HG02610 (cell line): ENCODE measurements around the gene HMGN4.
"Not testable (repeated sequence)": the region's sequence is repeated elsewhere in the genome, so short reads cannot be mapped to it uniquely, and the experiment has no call there.

Experiments used
- ATAC-seq: cut with Tn5 transposase; IDR thresholded peaks from one replicate; pipeline ENCODE4 v1.9.1; 2021; ENCODE audit warnings: mild to moderate bottlenecking, moderate library complexity; ENCODE audit not compliant: unreplicated experiment

HMGN4 gene

DNA sequence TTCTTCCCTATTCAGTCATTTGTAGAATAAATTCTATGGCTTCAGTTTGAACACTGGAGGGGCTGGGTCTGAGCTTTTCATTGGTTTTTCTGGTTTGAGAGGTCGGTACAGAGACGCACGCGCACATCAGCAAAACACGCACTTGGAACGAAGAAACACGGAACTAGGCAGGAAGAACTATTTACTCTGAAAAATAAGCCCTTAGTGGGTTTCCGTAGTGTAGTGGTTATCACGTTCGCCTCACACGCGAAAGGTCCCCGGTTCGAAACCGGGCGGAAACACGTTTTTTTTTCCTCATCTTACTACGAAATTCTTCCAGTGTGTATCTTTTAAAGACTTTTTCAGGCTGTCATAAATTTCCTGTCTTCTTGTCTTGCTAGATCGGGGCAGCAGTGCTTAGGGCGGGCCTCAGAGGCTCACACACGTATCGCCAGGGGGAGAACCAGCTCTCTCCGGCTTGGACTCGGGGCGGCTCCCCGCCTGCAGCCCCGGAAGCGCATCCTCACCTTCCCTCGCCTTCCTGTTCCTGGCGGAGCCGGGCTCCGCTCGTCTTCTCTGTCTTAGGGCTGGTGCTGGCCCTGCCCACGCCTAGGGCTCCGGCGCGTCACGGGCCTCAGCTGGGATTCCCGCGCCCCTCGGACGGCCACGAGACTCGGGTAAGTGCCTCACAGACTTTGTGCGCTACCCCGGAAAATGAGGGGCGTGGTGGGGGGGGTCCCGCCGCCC is at the start of gene HMGN4:
Gene HMGN4 (plus strand): TSS at position 521 of the 726 bp plus-strand sequence. CDS start 6,841 bp downstream, outside the sequence.
- ATAC-seq = peak; percentile 64

DNA sequence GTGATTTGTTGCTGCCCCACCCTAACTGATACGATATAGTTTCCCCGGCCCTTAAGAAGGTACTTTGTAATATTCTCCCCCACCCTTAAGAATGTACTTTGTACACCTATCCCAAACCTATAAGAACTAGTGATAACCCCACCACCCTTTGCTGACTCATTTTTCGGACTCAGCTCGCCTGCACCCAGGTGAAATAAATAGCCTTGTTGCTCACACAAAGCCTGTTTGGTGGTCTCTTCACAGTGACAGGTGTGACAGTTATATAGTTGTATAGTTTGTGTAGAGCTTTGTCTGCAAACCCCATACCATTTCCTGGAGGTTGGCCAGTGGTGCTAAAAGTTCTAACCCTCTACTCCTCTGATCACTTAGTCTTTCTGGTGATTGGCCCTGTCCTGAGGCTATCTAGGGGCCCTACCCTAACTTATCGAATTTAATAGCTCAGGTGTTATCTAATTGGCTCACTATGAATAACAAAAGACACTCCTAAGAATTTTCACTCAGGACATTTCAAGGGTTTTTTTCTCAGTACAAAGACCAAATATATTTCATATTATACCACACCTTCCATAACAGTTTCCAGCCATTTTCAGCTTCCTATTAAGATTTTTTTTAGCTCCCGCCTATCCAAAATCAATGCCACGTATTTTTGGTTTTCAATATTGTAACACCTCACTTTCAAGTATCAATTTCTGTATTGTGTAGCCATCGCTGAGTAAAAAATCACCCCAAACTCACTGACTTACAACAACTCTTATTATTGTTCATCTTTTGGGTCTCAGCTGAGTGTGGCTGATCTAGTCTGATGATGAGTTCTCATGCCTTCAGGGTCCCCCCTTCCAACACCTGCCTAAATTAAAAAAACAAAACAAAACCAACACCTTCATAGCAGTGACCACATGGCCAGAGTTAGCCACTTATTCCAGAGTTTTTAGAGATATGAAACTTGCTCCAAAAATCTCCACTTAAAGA is 47.9 kb upstream of the HMGN4 start:
- ATAC-seq = no peak

DNA sequence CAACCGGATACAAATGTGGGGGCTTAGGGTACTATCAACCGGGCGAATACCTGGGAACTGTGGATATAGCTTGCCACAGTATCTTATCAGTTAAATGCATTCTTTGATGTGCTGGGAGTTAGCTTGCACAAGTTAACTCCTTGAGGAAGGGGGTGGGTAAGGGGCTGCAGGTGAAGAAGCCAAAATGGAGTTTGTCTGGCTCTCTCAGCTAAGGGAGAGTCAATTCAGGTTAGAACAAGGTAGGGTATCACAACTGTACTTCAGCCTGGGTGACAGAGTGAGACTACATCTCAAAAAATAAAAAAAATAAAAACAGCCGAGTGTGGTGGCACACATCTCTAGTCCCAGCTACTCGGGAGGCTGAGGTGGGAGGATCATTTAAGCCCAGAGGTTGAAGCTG is 46.6 kb upstream of the HMGN4 start:
- no peak for ATAC-seq

DNA sequence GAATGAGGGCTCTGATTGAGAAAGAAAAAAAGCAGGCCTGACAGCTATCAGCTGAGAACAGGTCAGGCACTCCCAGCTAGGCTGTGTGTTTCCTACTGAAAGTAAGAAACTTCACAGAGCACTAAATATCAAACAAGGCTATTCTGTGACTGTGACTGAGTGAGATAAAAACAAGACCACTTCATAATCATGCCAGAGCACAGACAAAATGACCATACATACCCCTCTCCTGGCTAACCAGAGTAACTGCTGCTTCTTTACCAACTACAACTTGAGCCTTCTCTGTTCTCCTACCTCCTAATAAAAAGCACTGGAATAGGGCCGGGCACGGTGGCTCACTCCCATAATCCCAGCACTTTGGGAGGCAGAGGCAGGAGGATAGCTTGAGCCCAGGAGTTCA is 44.9 kb upstream of the HMGN4 start:
- ATAC-seq = no peak

DNA sequence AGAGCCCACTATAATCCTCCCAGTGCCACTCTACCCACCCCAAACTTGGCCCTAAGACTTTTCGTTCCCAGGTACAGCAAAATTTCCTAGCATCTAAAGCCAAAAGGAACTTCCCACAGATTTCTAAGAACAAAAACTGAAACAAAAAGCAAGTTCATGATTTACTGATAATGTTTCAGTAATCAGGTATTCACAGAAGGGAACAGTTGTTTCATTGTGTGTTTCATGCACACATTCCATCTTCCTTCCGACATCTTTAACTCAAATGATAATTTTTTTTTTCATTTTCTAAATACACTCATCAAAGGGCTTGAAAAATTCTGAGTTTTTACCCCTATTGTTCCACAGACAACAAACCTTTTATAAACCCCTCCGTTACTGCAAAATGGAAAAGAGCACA is 44.0 kb upstream of the HMGN4 start:
- ATAC-seq = no peak

DNA sequence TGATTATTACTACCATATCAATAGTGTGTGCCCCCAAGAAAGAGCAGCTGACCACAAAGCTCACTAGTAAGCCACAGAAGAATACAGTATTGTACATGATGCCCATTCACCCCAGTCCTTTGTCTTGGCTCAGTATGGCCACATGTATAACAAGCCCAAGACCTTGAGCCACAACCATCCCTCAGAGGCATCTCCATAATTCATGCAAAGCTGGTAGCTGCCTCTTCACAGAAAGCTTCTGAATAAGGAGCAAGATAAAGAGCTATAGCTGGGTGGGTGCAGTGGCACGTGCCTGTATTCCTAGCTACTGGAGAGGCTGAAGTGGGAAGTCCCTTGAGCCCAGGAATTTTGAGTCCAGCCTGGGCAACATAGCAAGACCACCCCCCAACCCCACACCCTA is 42.9 kb upstream of the HMGN4 start:
- ATAC-seq = no peak

DNA sequence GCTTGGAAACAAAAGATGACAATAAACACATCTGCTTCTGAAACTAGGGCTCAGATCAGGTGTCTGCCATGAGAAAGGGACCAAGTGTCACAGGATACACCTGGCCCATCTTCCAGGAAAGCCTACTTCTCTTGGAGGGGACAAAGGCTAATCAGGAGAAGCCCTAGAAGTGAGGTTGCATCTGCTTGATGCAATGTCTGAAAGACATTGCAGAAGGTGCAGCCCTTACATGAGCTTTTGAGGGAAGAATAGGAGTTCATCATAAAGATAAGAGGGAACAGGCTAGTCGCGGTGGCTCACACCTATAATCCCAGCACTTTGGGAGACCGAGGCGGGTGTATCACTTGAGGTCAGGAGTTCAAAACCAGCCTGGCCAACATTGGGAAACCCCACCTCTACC is 40.6 kb upstream of the HMGN4 start:
- no peak for ATAC-seq

DNA sequence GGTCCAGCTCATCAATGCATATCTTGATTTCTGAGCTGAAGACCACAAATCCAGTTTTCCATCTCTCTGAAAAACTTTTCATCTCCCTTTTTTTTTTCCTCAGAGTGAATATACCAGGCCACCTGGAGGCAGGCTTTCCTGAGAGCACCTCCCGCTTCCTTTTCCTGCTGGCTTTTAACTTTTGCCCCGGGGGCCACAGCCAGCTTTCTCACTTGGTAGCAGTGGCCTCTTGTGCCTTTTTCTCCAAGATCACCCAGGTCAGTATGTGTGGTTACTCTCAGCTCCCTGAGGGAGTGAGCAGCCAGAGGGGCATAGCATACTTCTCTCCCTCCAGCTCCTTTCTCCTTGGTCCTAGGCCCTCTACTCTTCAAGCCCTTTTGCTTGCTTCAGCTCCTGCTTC is 38.1 kb upstream of the HMGN4 start, which contains the start of gene BTN1A1:
Gene BTN1A1 (plus strand): TSS at position 202 of the 400 bp plus-strand sequence. CDS start 984 bp downstream, outside the sequence.
- ATAC-seq = no peak

DNA sequence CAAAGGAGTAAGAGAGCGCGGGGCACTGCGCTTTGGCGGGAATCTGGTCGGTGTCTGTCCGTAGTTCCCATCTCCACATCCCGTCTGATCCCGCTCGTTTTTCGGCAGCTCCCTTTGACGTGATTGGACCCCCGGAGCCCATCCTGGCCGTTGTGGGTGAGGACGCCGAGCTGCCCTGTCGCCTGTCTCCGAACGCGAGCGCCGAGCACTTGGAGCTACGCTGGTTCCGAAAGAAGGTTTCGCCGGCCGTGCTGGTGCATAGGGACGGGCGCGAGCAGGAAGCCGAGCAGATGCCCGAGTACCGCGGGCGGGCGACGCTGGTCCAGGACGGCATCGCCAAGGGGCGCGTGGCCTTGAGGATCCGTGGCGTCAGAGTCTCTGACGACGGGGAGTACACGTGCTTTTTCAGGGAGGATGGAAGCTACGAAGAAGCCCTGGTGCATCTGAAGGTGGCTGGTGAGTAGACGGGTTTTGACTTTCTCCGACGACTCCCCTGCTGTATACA is 36.6 kb upstream of the HMGN4 start:
- no peak for ATAC-seq

DNA sequence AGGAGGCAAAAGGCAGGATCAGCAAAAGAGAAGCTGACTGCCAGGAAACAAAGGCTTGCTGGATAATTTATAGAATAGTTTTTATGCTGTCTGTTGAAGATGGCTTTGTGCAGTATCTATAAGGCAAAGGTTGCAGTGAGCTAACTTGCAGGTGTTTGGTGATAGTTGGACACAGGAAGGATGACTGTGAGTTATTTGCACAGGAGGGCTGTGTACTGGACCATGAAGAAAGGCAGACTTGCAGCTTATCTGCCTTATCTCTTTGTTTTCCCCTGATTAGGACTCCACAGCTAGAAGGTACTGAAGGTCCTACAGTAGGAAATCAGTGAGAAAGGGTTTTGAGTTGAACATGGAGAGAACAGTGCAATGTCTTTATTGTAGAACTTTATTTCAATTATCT is 36.0 kb upstream of the HMGN4 start:
- no peak for ATAC-seq

DNA sequence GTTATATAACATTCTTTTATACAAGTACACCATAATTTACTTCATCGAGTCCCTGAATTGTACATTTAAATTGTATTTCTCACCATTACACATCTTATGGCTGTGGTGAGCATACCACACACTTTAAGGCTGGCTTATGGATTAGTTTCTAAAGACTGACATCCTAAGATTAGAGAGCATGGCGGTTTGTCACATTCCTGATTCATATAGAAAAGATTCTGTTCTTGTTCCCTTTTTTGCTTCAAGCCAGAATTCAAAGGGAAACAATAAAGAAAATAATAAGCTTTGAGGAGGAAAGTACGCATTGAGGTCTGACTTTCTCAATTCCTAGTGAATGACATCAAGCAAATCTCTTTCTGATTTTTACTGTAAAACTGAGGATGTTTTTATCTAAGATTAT is 35.5 kb upstream of the HMGN4 start:
- ATAC-seq = no peak

DNA sequence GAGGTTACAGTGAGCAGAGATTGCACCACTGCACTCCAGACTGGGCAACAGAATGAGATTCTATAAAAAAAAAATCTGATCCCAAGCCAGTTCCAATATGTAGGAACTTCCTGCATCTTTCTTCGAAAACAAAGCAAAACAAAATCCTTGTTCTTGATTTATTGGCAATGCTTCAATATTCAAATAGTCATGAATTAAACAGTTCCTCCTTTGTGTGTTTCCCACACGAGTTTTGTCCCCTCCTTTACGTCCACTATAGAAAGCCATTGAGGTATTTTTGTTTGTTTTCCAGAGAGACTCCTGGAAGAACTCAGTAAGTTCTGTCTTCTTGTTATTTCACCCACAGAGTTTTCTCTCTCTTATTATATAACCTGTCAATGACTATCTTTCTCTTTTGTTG is 30.5 kb upstream of the HMGN4 start:
- no peak for ATAC-seq

DNA sequence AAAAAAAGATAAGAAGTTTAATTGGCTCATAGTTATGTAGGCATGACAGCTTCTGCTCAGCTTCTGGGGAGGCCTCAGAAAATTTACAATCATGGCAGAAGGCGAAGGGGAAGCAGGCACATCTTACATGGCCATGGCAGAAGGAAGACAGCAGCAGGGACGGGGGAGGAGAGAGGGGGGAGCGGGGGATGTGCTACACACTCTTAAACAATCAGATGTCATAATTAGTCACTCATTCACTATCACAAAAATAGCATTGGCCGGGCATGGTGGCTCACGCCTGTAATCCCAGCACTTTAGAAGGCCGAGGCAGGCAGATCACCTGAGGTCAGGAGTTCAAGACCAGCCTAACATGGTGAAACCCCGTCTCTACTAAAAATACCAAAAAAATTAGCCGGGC is 27.1 kb upstream of the HMGN4 start:
- ATAC-seq = not testable (repeated sequence)

DNA sequence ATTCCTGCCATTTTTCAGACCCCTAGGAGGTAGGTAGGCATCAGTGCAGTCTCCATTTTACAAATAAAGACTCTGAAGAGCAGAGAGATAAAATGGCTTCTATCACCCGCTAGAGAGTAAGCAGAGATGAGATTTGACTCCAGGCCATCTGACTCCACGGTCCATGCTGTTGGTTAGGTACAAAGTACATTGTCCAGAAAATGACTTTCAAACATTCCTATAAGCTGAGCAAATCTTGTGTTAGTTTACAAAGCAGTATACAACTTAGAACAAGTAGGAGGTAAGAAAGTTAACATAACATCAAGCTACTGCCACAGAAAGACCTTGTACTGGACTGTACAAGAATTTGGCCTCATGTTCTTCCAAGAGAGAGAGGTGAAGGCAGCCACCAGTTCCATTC is 23.2 kb upstream of the HMGN4 start:
- no peak for ATAC-seq

DNA sequence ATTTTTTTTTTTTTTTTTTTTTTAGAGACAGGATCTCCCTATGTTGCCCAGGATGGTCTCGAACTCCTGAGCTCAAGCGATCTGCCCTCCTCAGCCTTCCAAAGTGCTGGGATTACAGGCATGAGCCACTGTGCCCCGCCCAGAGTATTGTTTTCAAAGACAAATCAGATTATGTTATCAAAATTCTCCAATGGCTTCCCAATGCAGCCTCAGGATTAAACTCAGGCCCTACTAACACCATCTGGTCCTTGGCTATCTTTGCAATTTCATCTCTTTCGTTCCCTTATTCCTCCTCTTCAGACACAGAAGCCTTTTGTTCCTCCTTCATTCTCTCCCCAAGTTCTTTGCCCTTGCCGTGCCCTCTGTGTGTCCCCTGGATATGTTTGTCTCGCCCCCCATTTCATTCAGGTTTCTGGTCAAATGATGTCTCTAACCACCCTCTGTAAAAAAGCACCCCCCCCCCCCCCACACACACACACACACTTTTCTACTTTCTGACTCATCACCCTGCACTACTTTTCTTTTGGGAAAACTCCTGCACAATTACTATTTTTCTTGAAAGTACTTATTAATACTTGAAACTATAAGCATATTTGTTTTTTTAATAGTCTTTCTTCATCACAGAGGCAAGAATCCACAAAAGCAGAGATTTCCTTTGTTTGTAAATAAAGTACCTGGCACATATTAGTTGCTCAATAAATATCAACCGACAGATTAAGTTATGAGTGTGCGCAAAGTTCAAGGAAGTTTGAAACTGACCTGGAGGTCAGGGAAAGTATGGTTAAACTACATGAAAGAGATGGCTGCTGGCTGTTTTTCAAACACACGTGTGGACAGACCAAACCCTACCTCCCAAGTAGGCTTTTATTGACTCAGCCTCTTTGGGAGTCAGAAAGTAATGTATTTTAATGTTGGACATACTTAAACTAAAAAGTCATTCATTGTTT is 21.4 kb upstream of the HMGN4 start:
- ATAC-seq = no peak

DNA sequence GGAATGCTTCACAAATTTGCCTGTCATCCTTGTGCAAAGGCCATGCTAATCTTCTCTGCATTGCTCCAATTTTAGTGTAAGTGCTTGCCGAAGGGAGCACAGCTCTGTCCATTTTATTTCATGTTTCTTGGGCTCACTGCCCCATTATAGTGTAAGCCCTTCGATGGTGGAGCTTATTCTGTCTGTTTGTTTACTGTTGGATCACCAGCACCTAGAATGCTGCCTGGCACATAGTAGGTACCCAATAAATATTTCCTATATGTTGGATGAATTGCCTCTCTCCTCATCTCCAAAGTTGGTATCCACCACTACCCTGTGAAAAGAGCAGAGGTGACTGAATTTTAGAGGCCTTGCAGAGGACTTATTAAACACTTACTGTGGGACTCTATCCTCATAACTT is 18.8 kb upstream of the HMGN4 start:
- ATAC-seq = no peak

DNA sequence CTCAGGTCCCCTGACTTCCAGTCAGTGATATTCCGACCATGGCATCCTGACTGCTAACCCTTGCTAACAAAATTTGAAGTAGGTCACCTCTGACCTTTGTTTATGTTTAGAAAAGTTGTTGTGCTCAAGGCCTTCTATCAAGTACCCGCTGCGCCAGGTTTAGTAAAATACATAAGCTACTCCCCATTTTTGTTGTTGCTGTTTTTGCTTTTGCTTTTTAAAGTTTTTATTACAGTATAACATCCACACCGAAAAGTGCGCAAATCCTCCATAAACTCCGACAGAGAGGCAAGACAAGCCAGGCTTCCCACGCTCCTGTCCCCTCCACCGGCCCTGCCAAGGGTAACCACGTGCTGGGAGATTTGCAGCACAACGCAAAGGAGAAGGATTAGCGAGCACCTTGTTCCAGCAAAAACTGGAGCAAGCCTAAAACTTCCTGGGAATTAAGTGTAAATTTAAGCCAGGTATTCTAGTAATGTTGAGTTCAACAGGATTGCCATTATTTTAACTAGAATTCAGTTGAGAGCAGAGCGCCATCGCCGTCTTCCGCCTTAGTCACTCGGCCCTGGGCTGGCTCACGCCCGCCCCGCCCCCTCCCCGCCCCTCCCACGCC is 17.8 kb upstream of the HMGN4 start:
- peak; percentile 30 for ATAC-seq

DNA sequence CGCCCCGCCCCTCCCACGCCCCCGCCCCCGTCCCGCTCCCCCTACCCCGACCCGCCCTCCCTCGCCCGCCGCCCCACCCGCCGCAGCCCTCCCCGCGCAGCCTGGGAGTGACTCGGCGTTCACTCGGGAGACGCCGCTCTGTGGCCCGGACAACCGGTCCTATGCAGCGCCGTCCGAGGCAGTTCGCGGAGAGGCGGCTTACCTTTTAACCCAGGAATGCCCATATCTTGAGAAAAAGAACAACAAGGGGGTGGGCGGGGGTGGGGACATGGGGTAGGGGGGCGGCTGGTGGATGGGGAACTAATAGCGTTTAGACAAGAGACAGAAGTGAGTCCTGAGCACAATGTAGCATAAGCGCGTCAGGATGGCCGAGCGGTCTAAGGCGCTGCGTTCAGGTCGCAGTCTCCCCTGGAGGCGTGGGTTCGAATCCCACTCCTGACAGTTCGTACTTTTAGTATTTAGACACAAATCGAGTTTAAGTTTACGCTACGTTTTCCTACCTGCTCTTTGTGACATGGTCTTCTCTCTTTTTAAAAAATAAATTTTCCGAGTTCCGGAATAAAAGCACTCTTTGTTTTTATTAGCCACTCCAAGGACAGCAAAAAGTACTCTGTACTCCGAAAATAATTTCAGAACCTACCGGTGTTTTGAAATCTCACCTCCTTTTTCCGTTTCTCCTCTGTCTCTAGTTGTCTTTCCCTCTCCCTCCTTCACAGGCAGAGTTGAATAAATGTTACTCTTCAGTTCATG is 17.1 kb upstream of the HMGN4 start:
- peak; percentile 57 for ATAC-seq

DNA sequence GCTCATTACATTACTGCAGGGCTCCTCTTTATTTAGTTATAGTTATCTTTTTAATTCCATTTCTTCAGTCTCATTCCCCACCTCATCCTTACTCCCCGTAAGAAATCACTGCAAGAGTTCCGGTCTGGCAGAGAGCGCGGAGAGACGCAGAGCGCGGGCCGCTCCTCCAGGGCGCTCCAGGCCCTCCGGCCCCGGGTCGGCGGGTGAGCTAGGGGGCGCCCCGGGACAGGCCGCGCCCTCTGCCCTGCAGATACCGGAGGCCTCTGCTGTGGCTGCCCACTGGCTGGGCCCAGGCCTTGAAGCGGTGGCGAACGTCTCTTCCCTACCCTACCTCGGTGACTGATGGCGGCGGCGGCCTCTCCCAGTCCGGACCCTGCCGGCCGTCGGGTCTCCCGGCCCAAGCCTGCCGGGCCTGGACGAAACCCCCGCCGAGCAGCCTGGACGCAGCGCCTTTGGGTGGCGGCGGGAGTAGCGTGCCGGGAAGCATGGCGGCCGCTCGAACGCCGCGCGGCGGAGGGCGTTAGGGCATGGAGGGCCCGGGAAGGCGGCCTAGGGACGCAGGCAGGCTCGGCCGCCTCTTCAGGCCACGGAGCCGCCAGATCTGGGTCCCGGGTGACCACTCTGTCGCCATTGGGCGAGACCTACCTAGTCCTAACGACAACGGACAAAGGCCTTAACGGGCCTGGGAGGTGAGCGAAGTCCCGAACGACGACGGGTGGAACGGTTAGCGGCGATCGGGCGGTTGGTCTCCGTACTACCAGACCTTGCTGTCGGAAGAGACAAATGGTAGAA is 16.4 kb upstream of the HMGN4 start:
- peak; percentile 81 for ATAC-seq
